Measurements from ENCODE around the gene KRT2. TPM values are rescaled to one million over a fixed set of nuclear protein-coding genes. Genes with fewer than 3 reads are reported as not detected.

Gene KRT2
- total and polyA plus RNA-seq, 2 of the 4 experiments (the other 2 are of a cell fraction), result not detected

DNA sequence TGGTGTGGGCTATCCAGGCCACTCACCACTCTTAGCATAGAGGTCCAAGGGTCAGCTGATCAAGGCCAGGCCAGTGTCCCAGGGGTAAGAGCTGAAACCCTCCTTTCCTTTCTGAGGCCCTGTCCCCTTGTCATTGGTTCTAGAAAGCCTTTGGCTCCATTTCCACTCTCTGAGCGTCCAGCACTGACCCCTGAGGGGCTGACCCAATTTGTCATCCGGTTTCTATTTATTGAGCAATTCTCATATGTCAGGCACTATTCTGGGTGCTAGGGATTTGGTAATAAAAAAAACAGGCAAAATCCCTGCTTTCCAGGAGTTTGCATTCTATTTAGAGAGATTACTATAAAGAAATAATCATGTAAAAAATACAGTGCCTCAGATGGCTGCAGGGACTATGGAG, 47.9 kb upstream of the KRT2 start:
- Histone ChIP-seq H3K4me2 (ENCODE audit: low read depth, low read length) (no peak overlapping the region), H3K27me3 (ENCODE audit: control insufficient read depth, insufficient read depth, low read length) (peaks cover 24% of the 10 kb centered on the region), H3K18ac (ENCODE audit: low read depth, low read length) (no peak overlapping the region), H2AK5ac (ENCODE audit: low read depth, low read length) (no peak overlapping the region), H2AFZ (replicated peaks; ENCODE audit: low read length, poor library complexity) (no peak overlapping the region), H3K36me3 (ENCODE audit: control insufficient read depth, insufficient read depth, low read length) (no peaks in the 10 kb centered on the region), H3K27ac (ENCODE audit: insufficient read depth, low read length) (no peak overlapping the region), H2BK5ac (ENCODE audit: low read depth, low read length, poor library complexity, severe bottlenecking) (no peak overlapping the region), H2AK9ac (replicated peaks; ENCODE audit: low read depth, low read length, poor library complexity) (no peak overlapping the region), H3K4me3 (ENCODE audit: insufficient read depth, low read depth, low read length) (no peak overlapping the region), H2BK15ac (ENCODE audit: low read depth, low read length) (no peak overlapping the region), H3K9me1 (ENCODE audit: insufficient read depth, low read length) (no peaks in the 10 kb centered on the region; the same call in 1 of the 2 replicates), H3K4me1 (ENCODE audit: control insufficient read depth, insufficient read depth, low read length) (no peaks in the 10 kb centered on the region), H4K5ac (ENCODE audit: low read depth, low read length) (no peak overlapping the region), H4K91ac (ENCODE audit: insufficient read depth, low read depth, low read length) (no peak overlapping the region), H3K4ac (ENCODE audit: low read depth, low read length) (no peak overlapping the region), H3K56ac (ENCODE audit: extremely low read depth, insufficient read depth, low read length) (no peak overlapping the region), H3K23ac (ENCODE audit: low read depth, low read length) (no peak overlapping the region), H4K20me1 (ENCODE audit: insufficient read depth, low read length) (no peaks in the 10 kb centered on the region), H3K9ac (ENCODE audit: low read depth, low read length) (no peak overlapping the region), H3K79me1 (ENCODE audit: low read depth in 1 of 2, low read length in 2 of 2) (no peaks in the 10 kb centered on the region), H3K9me3 (ENCODE audit: control insufficient read depth, insufficient read depth, low read length) (no peaks in the 10 kb centered on the region), H4K8ac (ENCODE audit: low read depth in 2 of 2, low read length in 2 of 2) (no peak overlapping the region), H2BK120ac (ENCODE audit: low read depth, low read length) (no peak overlapping the region), H3K14ac (replicated peaks; ENCODE audit: low read depth, low read length) (no peak overlapping the region), H2BK20ac (ENCODE audit: low read depth, low read length) (no peak overlapping the region)
- ChIA-PET CTCF (no interaction called here), POLR2A (ENCODE audit: unreplicated experiment) (no interaction called here)
- TF ChIP-seq MAFK (IDR thresholded peaks at IDR 0.05; ENCODE audit: low read depth, low read length) (no peak), MXI1 (IDR thresholded peaks at IDR 0.05; ENCODE audit: borderline replicate concordance, low read depth, low read length) (no peak), USF2 (IDR thresholded peaks at IDR 0.05; ENCODE audit: low read depth, low read length) (no peak), CHD1 (IDR thresholded peaks at IDR 0.05; ENCODE audit: low read depth, low read length) (no peak), BHLHE40 (IDR thresholded peaks at IDR 0.05; ENCODE audit: low read depth, low read length) (no peak)
- no TSS peak for BruUV-seq (replicated peaks)
- ATAC-seq (ENCODE audit: low read depth) (no peak), DNase-seq (no peak)
- WGBS, 2 experiments (ENCODE audit: extremely low coverage in 2 of 2, insufficient read length in 1 of 2), result no CpG with 5 or more reads among the region's 2 CpGs
- intact Hi-C loops (cut with micrococcal nuclease) (no loop called here), in situ Hi-C loops (cut with MboI; ENCODE audit: low sequenced_read_pairs) (no loop called here), dilution Hi-C loops (cut with HindIII; ENCODE audit: low sequenced_read_pairs, unreplicated experiment) (no loop called here)

Measured in IMR-90 (cell line).